GM23338 (cell line): ENCODE measurements around the gene FKTN. TPM values are rescaled to one million over a fixed set of nuclear protein-coding genes. Genes with fewer than 3 reads are reported as not detected.

Source experiments
- ATAC-seq: fragments of 200-7000 bp; cut with Tn5 transposase; 3 replicates; pipeline ENCODE4 v1.9.1; 2020
- DNase-seq: peaks from one replicate; pipeline ENCODE4 v3.0.0-alpha.2; 2015; ENCODE audit warnings: low spot score
- H2AFZ ChIP-seq: fragments of 200-600 bp; sonication (generic); 2 replicates; pipeline ENCODE4 v1.8.0; 2016; ENCODE audit warnings: antibody characterized with exemption, mild to moderate bottlenecking, moderate library complexity
- H3F3A ChIP-seq: fragments of 200-600 bp; sonication (generic); replicated peaks from 2 replicates; pipeline ENCODE4 v1.8.0; 2017; ENCODE audit warnings: antibody characterized with exemption, mixed run types, low read depth
- H3K27ac ChIP-seq: fragments of 200-600 bp; sonication (generic); 2 replicates; pipeline ENCODE4 v1.6.1; 2016; ENCODE audit warnings: low read depth
- H3K27me3 ChIP-seq: fragments of 200-600 bp; sonication (generic); 2 replicates; pipeline ENCODE4 v1.8.0; 2016; ENCODE audit warnings: mild to moderate bottlenecking, mixed run types, moderate library complexity; ENCODE audit not compliant: insufficient read depth
- H3K36me3 ChIP-seq: fragments of 200-600 bp; sonication (generic); 2 replicates; pipeline ENCODE4 v1.8.0; 2016; ENCODE audit warnings: mild to moderate bottlenecking; ENCODE audit not compliant: insufficient read depth
- H3K4me1 ChIP-seq: fragments of 200-600 bp; sonication (generic); 2 replicates; pipeline ENCODE4 v1.8.0; 2016; ENCODE audit warnings: mild to moderate bottlenecking, moderate library complexity; ENCODE audit not compliant: insufficient read depth
- H3K4me2 ChIP-seq: fragments of 200-600 bp; sonication (generic); 2 replicates; pipeline ENCODE4 v1.7.1; 2017; ENCODE audit warnings: mixed run types
- H3K4me3 ChIP-seq: fragments of 200-600 bp; sonication (generic); 2 replicates; pipeline ENCODE4 v1.6.1; 2016; ENCODE audit warnings: mixed run types
- H3K79me2 ChIP-seq: fragments of 200-600 bp; sonication (generic); replicated peaks from 2 replicates; pipeline ENCODE4 v1.8.0; 2017; ENCODE audit warnings: mild to moderate bottlenecking; ENCODE audit not compliant: insufficient read depth
- H3K9me2 ChIP-seq: fragments of 200-600 bp; sonication (generic); 2 replicates; pipeline ENCODE4 v1.8.0; 2017; ENCODE audit not compliant: insufficient read depth
- H4K20me1 ChIP-seq: fragments of 200-600 bp; sonication (generic); replicated peaks from 2 replicates; pipeline ENCODE4 v1.8.0; 2017; ENCODE audit warnings: mild to moderate bottlenecking; ENCODE audit not compliant: insufficient read depth
- H3K27ac Mint-ChIP-seq: 2 replicates; pipeline ENCODE4 v1.8.0; 2020; ENCODE audit warnings: inconsistent platforms, mild to moderate bottlenecking, moderate library complexity, mixed read lengths
- H3K27me3 Mint-ChIP-seq: 3 replicates; pipeline ENCODE4 v1.8.0; 2022; ENCODE audit warnings: low read depth, mild to moderate bottlenecking, moderate library complexity, mixed read lengths, inconsistent platforms; ENCODE audit not compliant: insufficient read depth, poor library complexity
- H3K36me3 Mint-ChIP-seq: 3 replicates; pipeline ENCODE4 v1.8.0; 2021; ENCODE audit warnings: low read depth, mild to moderate bottlenecking, inconsistent platforms, moderate library complexity, mixed read lengths
- H3K4me1 Mint-ChIP-seq: 3 replicates; pipeline ENCODE4 v1.8.0; 2020; ENCODE audit warnings: mild to moderate bottlenecking, inconsistent platforms, mixed read lengths
- H3K4me3 Mint-ChIP-seq: 3 replicates; pipeline ENCODE4 v1.8.0; 2021; ENCODE audit warnings: moderate library complexity, mild to moderate bottlenecking, inconsistent platforms, mixed read lengths
- H3K9me3 Mint-ChIP-seq: 3 replicates; pipeline ENCODE4 v1.8.0; 2020; ENCODE audit warnings: moderate library complexity, mild to moderate bottlenecking, inconsistent platforms, mixed read lengths
- ETS1 ChIP-seq: IDR thresholded peaks from 2 replicates; pipeline ENCODE4 v1.6.1; 2016; ENCODE audit warnings: antibody characterized with exemption
- EZH2 ChIP-seq: fragments of 200-600 bp; sonication (generic); IDR thresholded peaks from one replicate; pipeline ENCODE4 v1.8.0; 2017; ENCODE audit warnings: antibody characterized with exemption, mild to moderate bottlenecking, low read depth; ENCODE audit not compliant: unreplicated experiment
- JUNB ChIP-seq: IDR thresholded peaks from one replicate; pipeline ENCODE4 v1.6.1; 2016; ENCODE audit warnings: antibody characterized with exemption; ENCODE audit not compliant: unreplicated experiment
- NANOG ChIP-seq: IDR thresholded peaks from 2 replicates; pipeline ENCODE4 v1.6.1; 2016; ENCODE audit warnings: antibody characterized with exemption, borderline replicate concordance
- POLR2AphosphoS5 ChIP-seq: IDR thresholded peaks from 2 replicates; pipeline ENCODE4 v1.6.1; 2016; ENCODE audit warnings: antibody characterized with exemption, low read depth
- STAT1 ChIP-seq: IDR thresholded peaks from one replicate; pipeline ENCODE4 v1.6.1; 2016; ENCODE audit warnings: antibody characterized with exemption; ENCODE audit not compliant: unreplicated experiment
- ZNF114 ChIP-seq: fragments of 250-450 bp; sonication (Bioruptor Pico); IDR thresholded peaks from 2 replicates; pipeline ENCODE4 v1.5.0; 2020; ENCODE audit warnings: mild to moderate bottlenecking, moderate library complexity
- polyA plus RNA-seq: library from polyadenylated mRNA; unstranded; fragments of >200 nt; fragmentation: Nextera tagmentation; extraction: Ambion mirVana; gene quantifications from 2 replicates; pipeline ENCODE4 v1.2.1, GENCODE V29; 2016
- total RNA-seq: library from RNA; depleted of rRNA; stranded (reverse); fragments of >200 nt; shearing (Covaris generic); gene quantifications from 2 replicates; pipeline ENCODE4 v1.2.3, GENCODE V29; 2014
- TF ChIP-seq, protein P1 (sequence below): fragments of 250-450 bp; sonication (Bioruptor Pico); IDR thresholded peaks from 2 replicates; pipeline ENCODE4 v1.5.0; 2020; ENCODE audit warnings: mild to moderate bottlenecking, moderate library complexity
- TF ChIP-seq, protein P2 (sequence below): IDR thresholded peaks from one replicate; pipeline ENCODE4 v1.6.1; 2018; ENCODE audit warnings: antibody characterized with exemption; ENCODE audit not compliant: unreplicated experiment
- TF ChIP-seq, protein P3 (sequence below), 2 experiments: fragments of 200-600 bp in 1 of 2; sonication (generic) in 1 of 2; conservative IDR thresholded peaks; 2 replicates each; pipeline versions ENCODE4 v1.5.1 to v1.6.1; 2016 to 2017; ENCODE audit warnings: antibody characterized with exemption in 2 of 2, low read depth in 2 of 2, mild to moderate bottlenecking in 2 of 2, moderate library complexity in 1 of 2

Gene FKTN
- total and polyA plus RNA-seq, 2 experiments from 2014 or later: 6.8 to 9.9 TPM

GRCh38 chr9:105639936-105640335, 82.0 kb downstream of the FKTN start:
- H3K4me1 ChIP-seq: no peaks in the 10 kb centered on the region
- no peak overlapping the region for H3K27ac Mint-ChIP-seq
- H3K27me3 Mint-ChIP-seq: no peaks in the 10 kb centered on the region
- no peaks in the 10 kb centered on the region for H4K20me1 ChIP-seq
- no peak overlapping the region for H3K4me3 ChIP-seq
- no peaks in the 10 kb centered on the region for H3K27me3 ChIP-seq
- H3K9me3 Mint-ChIP-seq: no peaks in the 10 kb centered on the region
- H3K36me3 ChIP-seq: no peaks in the 10 kb centered on the region
- no peaks in the 10 kb centered on the region for H3K79me2 ChIP-seq
- H3K4me2 ChIP-seq: no peak overlapping the region
- H3K36me3 Mint-ChIP-seq: no peaks in the 10 kb centered on the region
- H3K9me2 ChIP-seq: peaks cover 5% of the 10 kb centered on the region; the same call in 1 of the 2 replicates
- no peak for ATAC-seq
- no peaks in the 10 kb centered on the region for H3K4me1 Mint-ChIP-seq
- H3K4me3 Mint-ChIP-seq: no peak overlapping the region
- TF ChIP-seq EZH2 (no peak), ZNF114 (CRISPR knock-in tag) (no peak), NANOG (no peak), POLR2AphosphoS5 (no peak), ETS1 (no peak), STAT1 (no peak), JUNB (no peak)
- TF ChIP-seq, protein P1, sequence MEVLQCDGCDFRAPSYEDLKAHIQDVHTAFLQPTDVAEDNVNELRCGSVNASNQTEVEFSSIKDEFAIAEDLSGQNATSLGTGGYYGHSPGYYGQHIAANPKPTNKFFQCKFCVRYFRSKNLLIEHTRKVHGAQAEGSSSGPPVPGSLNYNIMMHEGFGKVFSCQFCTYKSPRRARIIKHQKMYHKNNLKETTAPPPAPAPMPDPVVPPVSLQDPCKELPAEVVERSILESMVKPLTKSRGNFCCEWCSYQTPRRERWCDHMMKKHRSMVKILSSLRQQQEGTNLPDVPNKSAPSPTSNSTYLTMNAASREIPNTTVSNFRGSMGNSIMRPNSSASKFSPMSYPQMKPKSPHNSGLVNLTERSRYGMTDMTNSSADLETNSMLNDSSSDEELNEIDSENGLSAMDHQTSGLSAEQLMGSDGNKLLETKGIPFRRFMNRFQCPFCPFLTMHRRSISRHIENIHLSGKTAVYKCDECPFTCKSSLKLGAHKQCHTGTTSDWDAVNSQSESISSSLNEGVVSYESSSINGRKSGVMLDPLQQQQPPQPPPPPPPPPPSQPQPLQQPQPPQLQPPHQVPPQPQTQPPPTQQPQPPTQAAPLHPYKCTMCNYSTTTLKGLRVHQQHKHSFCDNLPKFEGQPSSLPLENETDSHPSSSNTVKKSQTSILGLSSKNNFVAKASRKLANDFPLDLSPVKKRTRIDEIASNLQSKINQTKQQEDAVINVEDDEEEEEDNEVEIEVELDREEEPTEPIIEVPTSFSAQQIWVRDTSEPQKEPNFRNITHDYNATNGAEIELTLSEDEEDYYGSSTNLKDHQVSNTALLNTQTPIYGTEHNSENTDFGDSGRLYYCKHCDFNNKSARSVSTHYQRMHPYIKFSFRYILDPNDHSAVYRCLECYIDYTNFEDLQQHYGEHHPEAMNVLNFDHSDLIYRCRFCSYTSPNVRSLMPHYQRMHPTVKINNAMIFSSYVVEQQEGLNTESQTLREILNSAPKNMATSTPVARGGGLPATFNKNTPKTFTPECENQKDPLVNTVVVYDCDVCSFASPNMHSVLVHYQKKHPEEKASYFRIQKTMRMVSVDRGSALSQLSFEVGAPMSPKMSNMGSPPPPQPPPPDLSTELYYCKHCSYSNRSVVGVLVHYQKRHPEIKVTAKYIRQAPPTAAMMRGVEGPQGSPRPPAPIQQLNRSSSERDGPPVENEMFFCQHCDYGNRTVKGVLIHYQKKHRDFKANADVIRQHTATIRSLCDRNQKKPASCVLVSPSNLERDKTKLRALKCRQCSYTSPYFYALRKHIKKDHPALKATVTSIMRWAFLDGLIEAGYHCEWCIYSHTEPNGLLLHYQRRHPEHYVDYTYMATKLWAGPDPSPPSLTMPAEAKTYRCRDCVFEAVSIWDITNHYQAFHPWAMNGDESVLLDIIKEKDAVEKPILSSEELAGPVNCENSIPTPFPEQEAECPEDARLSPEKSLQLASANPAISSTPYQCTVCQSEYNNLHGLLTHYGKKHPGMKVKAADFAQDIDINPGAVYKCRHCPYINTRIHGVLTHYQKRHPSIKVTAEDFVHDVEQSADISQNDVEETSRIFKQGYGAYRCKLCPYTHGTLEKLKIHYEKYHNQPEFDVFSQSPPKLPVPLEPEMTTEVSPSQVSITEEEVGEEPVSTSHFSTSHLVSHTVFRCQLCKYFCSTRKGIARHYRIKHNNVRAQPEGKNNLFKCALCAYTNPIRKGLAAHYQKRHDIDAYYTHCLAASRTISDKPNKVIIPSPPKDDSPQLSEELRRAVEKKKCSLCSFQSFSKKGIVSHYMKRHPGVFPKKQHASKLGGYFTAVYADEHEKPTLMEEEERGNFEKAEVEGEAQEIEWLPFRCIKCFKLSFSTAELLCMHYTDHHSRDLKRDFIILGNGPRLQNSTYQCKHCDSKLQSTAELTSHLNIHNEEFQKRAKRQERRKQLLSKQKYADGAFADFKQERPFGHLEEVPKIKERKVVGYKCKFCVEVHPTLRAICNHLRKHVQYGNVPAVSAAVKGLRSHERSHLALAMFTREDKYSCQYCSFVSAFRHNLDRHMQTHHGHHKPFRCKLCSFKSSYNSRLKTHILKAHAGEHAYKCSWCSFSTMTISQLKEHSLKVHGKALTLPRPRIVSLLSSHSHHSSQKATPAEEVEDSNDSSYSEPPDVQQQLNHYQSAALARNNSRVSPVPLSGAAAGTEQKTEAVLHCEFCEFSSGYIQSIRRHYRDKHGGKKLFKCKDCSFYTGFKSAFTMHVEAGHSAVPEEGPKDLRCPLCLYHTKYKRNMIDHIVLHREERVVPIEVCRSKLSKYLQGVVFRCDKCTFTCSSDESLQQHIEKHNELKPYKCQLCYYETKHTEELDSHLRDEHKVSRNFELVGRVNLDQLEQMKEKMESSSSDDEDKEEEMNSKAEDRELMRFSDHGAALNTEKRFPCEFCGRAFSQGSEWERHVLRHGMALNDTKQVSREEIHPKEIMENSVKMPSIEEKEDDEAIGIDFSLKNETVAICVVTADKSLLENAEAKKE (CRISPR knock-in tag): no peak
- TF ChIP-seq, protein P2, sequence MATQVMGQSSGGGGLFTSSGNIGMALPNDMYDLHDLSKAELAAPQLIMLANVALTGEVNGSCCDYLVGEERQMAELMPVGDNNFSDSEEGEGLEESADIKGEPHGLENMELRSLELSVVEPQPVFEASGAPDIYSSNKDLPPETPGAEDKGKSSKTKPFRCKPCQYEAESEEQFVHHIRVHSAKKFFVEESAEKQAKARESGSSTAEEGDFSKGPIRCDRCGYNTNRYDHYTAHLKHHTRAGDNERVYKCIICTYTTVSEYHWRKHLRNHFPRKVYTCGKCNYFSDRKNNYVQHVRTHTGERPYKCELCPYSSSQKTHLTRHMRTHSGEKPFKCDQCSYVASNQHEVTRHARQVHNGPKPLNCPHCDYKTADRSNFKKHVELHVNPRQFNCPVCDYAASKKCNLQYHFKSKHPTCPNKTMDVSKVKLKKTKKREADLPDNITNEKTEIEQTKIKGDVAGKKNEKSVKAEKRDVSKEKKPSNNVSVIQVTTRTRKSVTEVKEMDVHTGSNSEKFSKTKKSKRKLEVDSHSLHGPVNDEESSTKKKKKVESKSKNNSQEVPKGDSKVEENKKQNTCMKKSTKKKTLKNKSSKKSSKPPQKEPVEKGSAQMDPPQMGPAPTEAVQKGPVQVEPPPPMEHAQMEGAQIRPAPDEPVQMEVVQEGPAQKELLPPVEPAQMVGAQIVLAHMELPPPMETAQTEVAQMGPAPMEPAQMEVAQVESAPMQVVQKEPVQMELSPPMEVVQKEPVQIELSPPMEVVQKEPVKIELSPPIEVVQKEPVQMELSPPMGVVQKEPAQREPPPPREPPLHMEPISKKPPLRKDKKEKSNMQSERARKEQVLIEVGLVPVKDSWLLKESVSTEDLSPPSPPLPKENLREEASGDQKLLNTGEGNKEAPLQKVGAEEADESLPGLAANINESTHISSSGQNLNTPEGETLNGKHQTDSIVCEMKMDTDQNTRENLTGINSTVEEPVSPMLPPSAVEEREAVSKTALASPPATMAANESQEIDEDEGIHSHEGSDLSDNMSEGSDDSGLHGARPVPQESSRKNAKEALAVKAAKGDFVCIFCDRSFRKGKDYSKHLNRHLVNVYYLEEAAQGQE: no peak
- TF ChIP-seq, protein P3, sequence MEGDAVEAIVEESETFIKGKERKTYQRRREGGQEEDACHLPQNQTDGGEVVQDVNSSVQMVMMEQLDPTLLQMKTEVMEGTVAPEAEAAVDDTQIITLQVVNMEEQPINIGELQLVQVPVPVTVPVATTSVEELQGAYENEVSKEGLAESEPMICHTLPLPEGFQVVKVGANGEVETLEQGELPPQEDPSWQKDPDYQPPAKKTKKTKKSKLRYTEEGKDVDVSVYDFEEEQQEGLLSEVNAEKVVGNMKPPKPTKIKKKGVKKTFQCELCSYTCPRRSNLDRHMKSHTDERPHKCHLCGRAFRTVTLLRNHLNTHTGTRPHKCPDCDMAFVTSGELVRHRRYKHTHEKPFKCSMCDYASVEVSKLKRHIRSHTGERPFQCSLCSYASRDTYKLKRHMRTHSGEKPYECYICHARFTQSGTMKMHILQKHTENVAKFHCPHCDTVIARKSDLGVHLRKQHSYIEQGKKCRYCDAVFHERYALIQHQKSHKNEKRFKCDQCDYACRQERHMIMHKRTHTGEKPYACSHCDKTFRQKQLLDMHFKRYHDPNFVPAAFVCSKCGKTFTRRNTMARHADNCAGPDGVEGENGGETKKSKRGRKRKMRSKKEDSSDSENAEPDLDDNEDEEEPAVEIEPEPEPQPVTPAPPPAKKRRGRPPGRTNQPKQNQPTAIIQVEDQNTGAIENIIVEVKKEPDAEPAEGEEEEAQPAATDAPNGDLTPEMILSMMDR (conservative IDR thresholded peaks at IDR 0.05; ENCODE audit: low read depth in 2 of 2): no peak
- H3K27ac ChIP-seq: no peak overlapping the region
- H3F3A ChIP-seq: no peaks in the 10 kb centered on the region
- no peak for DNase-seq
- H2AFZ ChIP-seq: no peak overlapping the region
